SU-DHL-6 (cell line): ENCODE results near the gene WNK1.

ENCODE experiments used
- CTCF ChIP-seq: fragments of 200-600 bp; sonication (generic); IDR thresholded peaks from one replicate; pipeline ENCODE4 v1.5.1; 2017; ENCODE audit warnings: antibody characterized with exemption, mild to moderate bottlenecking, low read length, moderate library complexity; ENCODE audit not compliant: insufficient read depth, poor library complexity, severe bottlenecking
- EZH2phosphoT487 ChIP-seq: fragments of 200-600 bp; sonication (generic), shearing (Covaris generic); conservative IDR thresholded peaks from 2 replicates; pipeline ENCODE4 v1.6.1; 2018; ENCODE audit warnings: mild to moderate bottlenecking, antibody characterized with exemption, low read length, moderate library complexity, mixed read lengths

GRCh38 chr12:955939-956338, 203.6 kb downstream of the WNK1 start:
- TF ChIP-seq EZH2phosphoT487 (no peak), CTCF (no peak)
